Measurements from ENCODE around the gene HPS1. TPM values are rescaled to one million over a fixed set of nuclear protein-coding genes. Genes with fewer than 3 reads are reported as not detected.

HPS1 gene
- total and polyA plus RNA-seq, 8 donors = 24.6 to 38.7 (median 29.4) TPM

- FAIRE-seq = no peak
These were observed 32.2 kb downstream of the HPS1 start for GRCh38 chr10:98414578-98414931.

GRCh38 chr10:98411768-98412167 lies 35.0 kb downstream of the HPS1 start:
- 77 to 79% methylated on average over 1 of the region's 1 CpG for WGBS, 2 donors
- FAIRE-seq = no peak
- TF ChIP-seq CTCF (IDR thresholded peaks at IDR 0.05) = no peak

More at GRCh38 chr10:98414578-98414931, 32.2 kb downstream of the HPS1 start:
- 58 to 61% methylated on average over 3 of the region's 3 CpGs for WGBS, 2 donors
- peak overlapping the region; percentile 12 to 45 (median 38) for H3K4me3 ChIP-seq
- intact Hi-C loops (cut with DNase I) = no loop called here
- no peaks in the 10 kb centered on the region for H3K27me3 ChIP-seq
- TF ChIP-seq CTCF (IDR thresholded peaks at IDR 0.05) = no peak
- H3K36me3 ChIP-seq = peaks cover 0 to 30% (median 0%) of the 10 kb centered on the region in 3 donors
- ATAC-seq = no peak
- no peaks in the 10 kb centered on the region for H3K9me3 ChIP-seq
- peaks cover 0 to 6% (median 0%) of the 10 kb centered on the region in 3 donors for H3K4me1 ChIP-seq
- peak in 1 of 6 donors; percentile 35 for DNase-seq
- H3K27ac ChIP-seq = peak overlapping the region; percentile 24 to 71 (median 61)

GRCh38 chr10:98411166-98411565 lies 35.6 kb downstream of the HPS1 start:
- no peaks in the 10 kb centered on the region for H3K9me3 ChIP-seq
- H3K27ac ChIP-seq = no peak overlapping the region
- intact Hi-C loops (cut with DNase I) = no loop called here
- TF ChIP-seq CTCF (IDR thresholded peaks at IDR 0.05) = no peak
- FAIRE-seq (no peak), DNase-seq (no peak), ATAC-seq (no peak)
- H3K4me1 ChIP-seq = peaks cover 0 to 6% (median 0%) of the 10 kb centered on the region in 3 donors
- 84 to 94% methylated on average over 11 of the region's 11 CpGs for WGBS, 2 donors
- H3K27me3 ChIP-seq = no peaks in the 10 kb centered on the region
- no peaks in the 10 kb centered on the region for H3K36me3 ChIP-seq
- no peak overlapping the region for H3K4me3 ChIP-seq

More at GRCh38 chr10:98411768-98412167, 35.0 kb downstream of the HPS1 start:
- H3K9me3 ChIP-seq = no peaks in the 10 kb centered on the region
- H3K27me3 ChIP-seq = no peaks in the 10 kb centered on the region
- peaks cover 0 to 6% (median 0%) of the 10 kb centered on the region in 3 donors for H3K4me1 ChIP-seq
- no peak overlapping the region for H3K4me3 ChIP-seq
- no peak overlapping the region for H3K27ac ChIP-seq
- ATAC-seq = no peak
- no peak for DNase-seq
- intact Hi-C loops (cut with DNase I) = no loop called here
- peaks cover 0 to 4% (median 0%) of the 10 kb centered on the region in 3 donors for H3K36me3 ChIP-seq

- no peak for DNase-seq
- 72 to 79% methylated on average over 10 of the region's 10 CpGs for WGBS, 2 donors
- Histone ChIP-seq H3K36me3 (no peaks in the 10 kb centered on the region), H3K27me3 (no peaks in the 10 kb centered on the region), H3K9me3 (no peaks in the 10 kb centered on the region), H3K27ac (no peak overlapping the region), H3K4me1 (peaks cover 0 to 6% (median 0%) of the 10 kb centered on the region in 3 donors), H3K4me3 (no peak overlapping the region)
- ATAC-seq = no peak
- TF ChIP-seq CTCF (IDR thresholded peaks at IDR 0.05) = no peak
- intact Hi-C loops (cut with DNase I) = no loop called here
- FAIRE-seq = no peak
These were observed 36.0 kb downstream of the HPS1 start for GRCh38 chr10:98410759-98411158.

- Histone ChIP-seq H3K4me3 (no peak overlapping the region), H3K36me3 (no peaks in the 10 kb centered on the region), H3K9me3 (no peaks in the 10 kb centered on the region), H3K27me3 (no peaks in the 10 kb centered on the region), H3K27ac (no peak overlapping the region), H3K4me1 (peaks cover 0 to under 1% (median 0%) of the 10 kb centered on the region in 3 donors)
- WGBS, 2 donors = 87 to 98% methylated on average over 4 of the region's 4 CpGs
- intact Hi-C loops (cut with DNase I) = no loop called here
- DNase-seq (no peak), ATAC-seq (no peak), FAIRE-seq (no peak)
- TF ChIP-seq CTCF (IDR thresholded peaks at IDR 0.05) = no peak
These were observed 36.5 kb downstream of the HPS1 start for GRCh38 chr10:98410135-98410743.

Data from pancreas (tissue), 10 donors.